Measurements from ENCODE around the gene MTA3. TPM values are rescaled to one million over a fixed set of nuclear protein-coding genes. Genes with fewer than 3 reads are reported as not detected.

MTA3 gene
- total and polyA plus RNA-seq, 9 of the 15 experiments (the other 6 are each of a cell fraction or from before 2014, with no cell fraction given), result 12.4 to 39.6 (median 23.5) TPM

GRCh38 chr2:42578621-42579020 lies 10.2 kb downstream of the MTA3 start:
- Histone ChIP-seq H3K4me2 (ENCODE audit: insufficient read depth, low read length) (no peak overlapping the region), H3K4me3 (no peak overlapping the region), H3K27me3 (ENCODE audit: control insufficient read depth in 2 of 2, insufficient read depth in 2 of 2, low read length in 2 of 2) (no peaks in the 10 kb centered on the region), H3K9me3 (replicated peaks; ENCODE audit: control insufficient read depth, insufficient read depth, low read depth, low read length) (no peaks in the 10 kb centered on the region), H2AFZ (ENCODE audit: low read depth, low read length) (no peak overlapping the region), H3K27ac (ENCODE audit: extremely low read depth, low read depth, low read length) (no peak overlapping the region), H3K9me1 (ENCODE audit: control insufficient read depth, insufficient read depth, low read length) (no peaks in the 10 kb centered on the region), H3K36me3 (ENCODE audit: control insufficient read depth, insufficient read depth, low read length) (peaks cover 27% of the 10 kb centered on the region; the same call in 2 of the 3 replicates), H4K20me1 (replicated peaks; ENCODE audit: control insufficient read depth, insufficient read depth, low read length) (no peaks in the 10 kb centered on the region), H3K9ac (ENCODE audit: insufficient read depth in 1 of 2, low read depth in 2 of 2, low read length in 2 of 2) (no peak overlapping the region), H3K4me1 (replicated peaks in 1 of 2; ENCODE audit: control insufficient read depth in 2 of 2, insufficient read depth in 2 of 2, low read length in 2 of 2) (no peaks in the 10 kb centered on the region), H3K79me2 (ENCODE audit: control insufficient read depth, insufficient read depth, low read length) (no peaks in the 10 kb centered on the region; the same call in 2 of the 3 replicates)
- POLR2A ChIA-PET, result interaction anchor here (1.6 kb wide), 1 partner anchor 9 kb away, joined by 5 read pairs; no protein-coding TSS in a partner anchor
- DNase-seq (ENCODE audit: extremely low read depth in 1 of 4, low spot score in 3 of 4) (no peak), FAIRE-seq (no peak), ATAC-seq (no peak)
- BruUV-seq (replicated peaks), result no TSS peak
- intact Hi-C loops (cut with micrococcal nuclease) (no loop called here), in situ Hi-C loops (cut with MboI) (no loop called here)
- WGBS (ENCODE audit: insufficient coverage, low coverage, missing lambda C conversion rate), result 79% methylated on average over 2 of the region's 2 CpGs
- CTCF ChIA-PET (ENCODE audit: low intra/inter-chr PET ratio), result no interaction called here
- TF ChIP-seq KDM2B (CRISPR knock-in tag; IDR thresholded peaks at IDR 0.05) (no peak), MAFG (tag; conservative IDR thresholded peaks at IDR 0.05) (no peak), ZNF224 (CRISPR knock-in tag; IDR thresholded peaks at IDR 0.05) (no peak), HMGN3 (IDR thresholded peaks at IDR 0.05; ENCODE audit: borderline replicate concordance, extremely low read depth, insufficient read length, low read depth, low read length) (no peak), VEZF1 (CRISPR knock-in tag; IDR thresholded peaks at IDR 0.05) (no peak), THRAP3 (IDR thresholded peaks at IDR 0.05; ENCODE audit: borderline replicate concordance) (no peak), NBN (IDR thresholded peaks at IDR 0.05; ENCODE audit: low read depth) (no peak), ZNF143 (CRISPR knock-in tag; IDR thresholded peaks at IDR 0.05) (no peak), HOMEZ (CRISPR knock-in tag; IDR thresholded peaks at IDR 0.05) (no peak), TEAD4 (IDR thresholded peaks at IDR 0.05; ENCODE audit: low read length) (no peak), TEAD4 (CRISPR knock-in tag; IDR thresholded peaks at IDR 0.05; ENCODE audit: borderline replicate concordance) (no peak), NEUROD1 (IDR thresholded peaks at IDR 0.05; ENCODE audit: borderline replicate concordance, low read depth, low read length, partially characterized antibody) (no peak), TEAD2 (tag; IDR thresholded peaks at IDR 0.05) (no peak), SMARCB1 (IDR thresholded peaks at IDR 0.05; ENCODE audit: insufficient read length, low read depth) (no peak), E2F6 (IDR thresholded peaks at IDR 0.05; ENCODE audit: borderline replicate concordance in 1 of 2, extremely low read depth in 1 of 2, insufficient read depth in 1 of 2, insufficient read length in 1 of 2, low read depth in 1 of 2, low read length in 1 of 2, poor library complexity in 1 of 2, severe bottlenecking in 1 of 2) (no peak), ZNF431 (CRISPR knock-in tag; IDR thresholded peaks at IDR 0.05) (no peak)

Measured in K562 (cell line).